ENCODE results near the gene MINDY4B.

DNA sequence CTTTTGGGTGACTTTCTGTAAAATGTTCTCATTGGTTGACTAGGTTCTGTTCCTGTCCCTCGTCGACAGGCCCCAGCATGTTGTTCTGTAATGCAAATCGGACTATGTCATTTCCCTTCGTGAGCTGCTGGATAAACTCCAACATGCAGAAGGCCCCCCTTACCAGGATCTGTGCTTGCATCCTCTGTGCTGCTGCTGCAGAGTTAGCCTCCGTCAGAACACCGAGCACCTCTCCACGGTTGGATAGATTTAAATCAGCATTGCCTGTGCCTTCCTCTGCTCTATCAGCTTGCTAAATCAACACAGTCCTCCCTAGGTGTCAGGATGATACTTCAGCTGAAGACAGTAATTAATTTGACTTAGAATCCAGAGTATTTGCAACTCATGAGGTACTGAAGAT lies 12.7 kb upstream of the MINDY4B start:
- TF ChIP-seq, protein P1, sequence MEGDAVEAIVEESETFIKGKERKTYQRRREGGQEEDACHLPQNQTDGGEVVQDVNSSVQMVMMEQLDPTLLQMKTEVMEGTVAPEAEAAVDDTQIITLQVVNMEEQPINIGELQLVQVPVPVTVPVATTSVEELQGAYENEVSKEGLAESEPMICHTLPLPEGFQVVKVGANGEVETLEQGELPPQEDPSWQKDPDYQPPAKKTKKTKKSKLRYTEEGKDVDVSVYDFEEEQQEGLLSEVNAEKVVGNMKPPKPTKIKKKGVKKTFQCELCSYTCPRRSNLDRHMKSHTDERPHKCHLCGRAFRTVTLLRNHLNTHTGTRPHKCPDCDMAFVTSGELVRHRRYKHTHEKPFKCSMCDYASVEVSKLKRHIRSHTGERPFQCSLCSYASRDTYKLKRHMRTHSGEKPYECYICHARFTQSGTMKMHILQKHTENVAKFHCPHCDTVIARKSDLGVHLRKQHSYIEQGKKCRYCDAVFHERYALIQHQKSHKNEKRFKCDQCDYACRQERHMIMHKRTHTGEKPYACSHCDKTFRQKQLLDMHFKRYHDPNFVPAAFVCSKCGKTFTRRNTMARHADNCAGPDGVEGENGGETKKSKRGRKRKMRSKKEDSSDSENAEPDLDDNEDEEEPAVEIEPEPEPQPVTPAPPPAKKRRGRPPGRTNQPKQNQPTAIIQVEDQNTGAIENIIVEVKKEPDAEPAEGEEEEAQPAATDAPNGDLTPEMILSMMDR (IDR thresholded peaks at IDR 0.05) = no peak
- TF ChIP-seq POLR2A (IDR thresholded peaks at IDR 0.05) = no peak
